Brain microvascular endothelial cell (primary cell): Measurements from ENCODE around the gene BRIP1.
A peak's percentile ranks its signal among the peaks of the same experiment; 100 is the strongest.

Source experiments
- DNase-seq: peaks from one replicate; pipeline ENCODE4 v3.0.0-alpha.2; 2020
- H3K27ac ChIP-seq: fragments of 250-450 bp; sonication (Bioruptor Pico); 2 replicates; pipeline ENCODE4 v1.5.1; 2020; ENCODE audit warnings: mild to moderate bottlenecking, moderate library complexity
- H3K27me3 ChIP-seq: fragments of 250-450 bp; sonication (Bioruptor Pico); replicated peaks from 2 replicates; pipeline ENCODE4 v1.5.1; 2020; ENCODE audit warnings: mild to moderate bottlenecking
- H3K36me3 ChIP-seq: fragments of 250-450 bp; sonication (Bioruptor Pico); replicated peaks from 2 replicates; pipeline ENCODE4 v1.5.1; 2020; ENCODE audit warnings: mild to moderate bottlenecking
- H3K4me3 ChIP-seq: 2 replicates; pipeline ENCODE4 v1.5.1; 2011; ENCODE audit warnings: low read depth, mild to moderate bottlenecking, control low read depth, low read length, moderate library complexity
- in situ Hi-C: cut with HindIII; loops from 2 replicates; pipeline ENCODE4 v1.10.0; 2017; ENCODE audit warnings: low sequenced_read_pairs, low pct_ligation_motif_present
- TF ChIP-seq, protein P1 (sequence below): IDR thresholded peaks from 2 replicates; pipeline ENCODE4 v1.5.1; 2011; ENCODE audit warnings: low read depth, mild to moderate bottlenecking, moderate library complexity, low read length, control low read depth, inconsistent platforms; ENCODE audit errors: missing control alignments

The BRIP1 gene

DNA sequence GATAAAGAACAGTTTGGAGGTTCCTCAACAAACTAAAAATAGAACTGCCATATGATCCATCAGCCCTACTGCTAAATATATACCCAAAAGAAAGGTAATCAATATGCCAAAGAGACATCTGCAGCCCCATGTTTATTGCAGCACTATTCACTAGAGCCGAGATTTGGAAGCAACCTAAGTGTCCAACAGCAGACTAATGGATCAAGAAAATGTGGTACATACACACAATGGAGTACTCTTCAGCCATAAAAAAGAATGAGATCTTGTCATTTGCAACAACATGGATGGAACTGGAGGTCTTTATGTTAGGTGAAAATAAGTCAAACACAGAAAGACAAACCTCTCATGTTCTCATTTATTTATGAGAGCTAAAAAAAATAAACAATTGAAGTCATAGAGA, 223.5 kb downstream of the BRIP1 start:
- no peak for DNase-seq
- in situ Hi-C loops: no loop called here
- TF ChIP-seq, protein P1, sequence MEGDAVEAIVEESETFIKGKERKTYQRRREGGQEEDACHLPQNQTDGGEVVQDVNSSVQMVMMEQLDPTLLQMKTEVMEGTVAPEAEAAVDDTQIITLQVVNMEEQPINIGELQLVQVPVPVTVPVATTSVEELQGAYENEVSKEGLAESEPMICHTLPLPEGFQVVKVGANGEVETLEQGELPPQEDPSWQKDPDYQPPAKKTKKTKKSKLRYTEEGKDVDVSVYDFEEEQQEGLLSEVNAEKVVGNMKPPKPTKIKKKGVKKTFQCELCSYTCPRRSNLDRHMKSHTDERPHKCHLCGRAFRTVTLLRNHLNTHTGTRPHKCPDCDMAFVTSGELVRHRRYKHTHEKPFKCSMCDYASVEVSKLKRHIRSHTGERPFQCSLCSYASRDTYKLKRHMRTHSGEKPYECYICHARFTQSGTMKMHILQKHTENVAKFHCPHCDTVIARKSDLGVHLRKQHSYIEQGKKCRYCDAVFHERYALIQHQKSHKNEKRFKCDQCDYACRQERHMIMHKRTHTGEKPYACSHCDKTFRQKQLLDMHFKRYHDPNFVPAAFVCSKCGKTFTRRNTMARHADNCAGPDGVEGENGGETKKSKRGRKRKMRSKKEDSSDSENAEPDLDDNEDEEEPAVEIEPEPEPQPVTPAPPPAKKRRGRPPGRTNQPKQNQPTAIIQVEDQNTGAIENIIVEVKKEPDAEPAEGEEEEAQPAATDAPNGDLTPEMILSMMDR: no peak
- Histone ChIP-seq H3K36me3 (no peaks in the 10 kb centered on the region), H3K4me3 (no peak overlapping the region), H3K27ac (no peak overlapping the region), H3K27me3 (no peaks in the 10 kb centered on the region)

DNA sequence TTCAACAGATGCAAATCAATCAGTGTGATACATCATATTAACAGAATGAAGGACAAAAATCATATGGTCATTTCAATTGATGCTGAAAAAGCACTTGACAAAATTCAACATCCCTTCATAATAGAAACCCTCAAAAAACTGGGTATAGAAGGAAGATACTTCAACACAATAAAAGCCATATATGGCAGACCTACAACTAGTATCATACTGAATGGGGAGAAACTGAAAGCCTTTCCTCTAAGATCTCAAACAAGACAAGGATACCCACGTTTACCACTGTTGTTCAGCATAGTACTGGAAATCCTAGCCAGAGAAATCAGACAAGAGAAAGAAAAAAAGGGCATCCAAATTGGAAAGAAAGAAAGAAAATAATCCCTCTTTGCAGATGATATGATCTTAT, 225.2 kb downstream of the BRIP1 start:
- Histone ChIP-seq H3K27me3 (no peaks in the 10 kb centered on the region), H3K36me3 (no peaks in the 10 kb centered on the region), H3K27ac (no peak overlapping the region), H3K4me3 (no peak overlapping the region)
- DNase-seq: no peak
- TF ChIP-seq, protein P1: no peak
- in situ Hi-C loops: no loop called here

DNA sequence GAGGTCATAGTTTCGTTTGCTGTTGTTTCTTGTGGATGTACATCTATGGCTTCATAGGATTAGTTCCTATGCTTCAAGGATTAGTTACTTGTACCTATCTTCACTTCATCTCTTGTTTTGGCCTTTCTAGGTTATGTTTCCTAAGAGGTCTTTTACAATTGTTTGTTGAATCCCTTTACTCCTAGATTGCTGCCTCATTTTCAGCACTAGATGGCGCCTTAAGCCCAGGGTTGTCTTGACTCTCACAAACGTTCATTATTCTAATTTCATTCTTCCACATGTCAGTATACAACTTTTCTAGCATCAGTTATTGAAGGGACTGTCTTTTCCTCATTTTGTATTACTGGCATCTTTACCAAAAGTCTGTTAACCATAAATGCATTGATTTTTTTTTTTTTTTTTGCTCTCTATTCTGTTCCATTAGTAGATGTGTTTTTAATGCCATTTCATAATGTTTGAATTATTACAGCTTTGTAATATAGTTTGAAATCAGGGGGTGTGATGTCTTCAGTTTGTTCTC, 227.4 kb downstream of the BRIP1 start:
- H3K27me3 ChIP-seq: no peaks in the 10 kb centered on the region
- in situ Hi-C loops: no loop called here
- no peaks in the 10 kb centered on the region for H3K36me3 ChIP-seq
- peak; percentile 55 for DNase-seq
- no peak overlapping the region for H3K27ac ChIP-seq
- H3K4me3 ChIP-seq: no peak overlapping the region
- TF ChIP-seq, protein P1: peak; percentile 82

DNA sequence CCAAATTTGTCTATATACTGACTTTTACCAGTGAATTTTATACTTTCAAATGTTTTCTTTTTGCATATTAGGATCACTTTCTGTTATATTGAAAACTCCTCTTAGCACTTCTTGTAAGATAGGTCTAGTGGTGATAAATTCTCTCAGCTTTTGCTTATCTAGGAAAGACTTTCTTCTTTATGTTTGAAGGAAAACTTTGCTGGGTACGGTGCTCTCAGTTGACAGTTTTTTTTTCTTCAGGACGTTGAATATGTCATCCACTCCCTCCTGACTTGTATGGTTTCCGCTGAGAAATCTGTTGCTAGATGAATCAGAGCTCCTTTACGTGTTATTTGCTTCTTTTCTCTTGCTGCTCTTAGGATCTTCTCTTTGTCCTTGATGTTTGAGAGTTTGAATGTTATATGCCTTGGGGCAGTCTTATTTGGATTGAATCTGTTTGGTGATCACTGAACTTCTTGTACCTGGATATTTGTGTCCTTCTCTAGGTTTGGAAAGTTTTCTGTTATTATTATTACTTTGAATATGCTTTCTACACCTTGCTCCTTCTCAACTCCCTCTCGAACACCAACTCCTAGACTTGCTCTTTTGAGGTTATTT, 228.3 kb downstream of the BRIP1 start:
- no peak for DNase-seq
- no peaks in the 10 kb centered on the region for H3K27me3 ChIP-seq
- in situ Hi-C loops: no loop called here
- H3K27ac ChIP-seq: no peak overlapping the region
- TF ChIP-seq, protein P1: no peak
- no peak overlapping the region for H3K4me3 ChIP-seq
- no peaks in the 10 kb centered on the region for H3K36me3 ChIP-seq

DNA sequence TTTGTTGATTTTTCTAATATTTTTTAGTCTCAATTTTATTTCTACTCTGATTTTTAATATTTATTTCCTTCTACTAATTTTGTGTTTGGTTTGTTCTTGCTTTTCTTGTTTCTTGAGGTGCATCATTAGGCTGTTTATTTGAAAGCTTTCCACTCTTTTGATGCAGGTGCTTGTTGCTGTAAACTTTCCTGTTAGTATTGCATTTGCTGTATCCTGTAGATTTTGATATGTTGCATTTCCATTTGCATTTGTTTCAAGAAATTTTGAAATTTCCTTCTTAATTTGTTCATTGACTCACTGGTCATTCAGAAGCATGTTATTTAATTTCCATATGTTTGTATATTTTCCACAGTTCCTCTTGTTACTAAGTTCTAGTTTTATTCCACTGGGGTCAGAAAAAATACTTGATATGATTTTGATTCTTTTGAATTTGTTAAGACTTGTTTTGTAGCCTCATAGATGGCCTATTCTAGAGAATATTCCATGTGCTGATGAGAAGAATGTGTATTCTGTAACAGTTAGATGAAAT, 229.3 kb downstream of the BRIP1 start:
- Histone ChIP-seq H3K36me3 (no peaks in the 10 kb centered on the region), H3K4me3 (no peak overlapping the region), H3K27ac (no peak overlapping the region), H3K27me3 (no peaks in the 10 kb centered on the region)
- in situ Hi-C loops: no loop called here
- TF ChIP-seq, protein P1: no peak
- no peak for DNase-seq

DNA sequence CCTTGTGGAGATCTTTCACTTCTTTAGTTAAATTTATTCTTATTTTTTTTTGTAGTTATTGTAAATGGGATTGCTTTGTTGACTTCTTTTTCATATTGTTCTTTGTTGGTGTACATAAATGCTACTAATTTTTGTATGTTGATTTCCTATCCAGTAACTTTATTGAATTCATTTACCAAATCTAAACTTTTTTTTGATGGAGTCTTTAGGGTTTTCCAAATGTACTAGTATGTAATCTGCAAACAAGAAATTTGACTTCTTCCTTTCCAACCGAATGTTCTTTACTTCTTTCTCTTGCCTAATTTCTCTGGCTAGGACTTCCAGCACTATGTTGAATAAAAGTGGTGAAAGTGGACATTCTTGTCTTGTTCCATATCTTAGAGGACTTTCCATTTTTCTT, 230.5 kb downstream of the BRIP1 start:
- Histone ChIP-seq H3K27me3 (no peaks in the 10 kb centered on the region), H3K27ac (no peak overlapping the region), H3K4me3 (no peak overlapping the region), H3K36me3 (no peaks in the 10 kb centered on the region)
- in situ Hi-C loops: no loop called here
- TF ChIP-seq, protein P1: no peak
- DNase-seq: no peak
